Raji (cell line): Measurements from ENCODE around the gene C20orf204.

Source experiments
- POLR2A ChIP-seq: IDR thresholded peaks from 2 replicates; pipeline ENCODE4 v1.6.1; 2011; ENCODE audit warnings: low read depth, low read length, control low read depth; ENCODE audit not compliant: insufficient read depth

The C20orf204 gene

GRCh38 chr20:64056639-64056888 is 20.6 kb downstream of the C20orf204 start:
- TF ChIP-seq POLR2A = no peak

- no peak for TF ChIP-seq POLR2A
These were observed 21.1 kb downstream of the C20orf204 start for GRCh38 chr20:64056889-64057627.

- no peak; the same call in 1 of the 2 replicates for TF ChIP-seq POLR2A
These were observed 21.9 kb downstream of the C20orf204 start for GRCh38 chr20:64057628-64058498.

GRCh38 chr20:64058536-64058935 is 22.6 kb downstream of the C20orf204 start:
- TF ChIP-seq POLR2A = no peak

- TF ChIP-seq POLR2A = no peak
These were observed 26.3 kb downstream of the C20orf204 start for GRCh38 chr20:64062276-64062595.

GRCh38 chr20:64062596-64063388 is 26.8 kb downstream of the C20orf204 start, which contains the start of gene TCEA2:
TSS of gene TCEA2 (plus strand) at chr20:64063198. CDS start at chr20:64063313, 115 bp downstream.
- TF ChIP-seq POLR2A = peak; percentile 73

GRCh38 chr20:64063389-64064144 is 27.6 kb downstream of the C20orf204 start:
- no peak for TF ChIP-seq POLR2A

GRCh38 chr20:64064145-64064698 is 28.2 kb downstream of the C20orf204 start:
- 0 out of 2 replicates have a peak, but pooled peaks have one; percentile 14 for TF ChIP-seq POLR2A

GRCh38 chr20:64065062-64065973 is 29.3 kb downstream of the C20orf204 start:
- peak; percentile 11; the same call in 1 of the 2 replicates for TF ChIP-seq POLR2A

- TF ChIP-seq POLR2A = no peak
These were observed 30.0 kb downstream of the C20orf204 start for GRCh38 chr20:64065974-64066343.

- no peak for TF ChIP-seq POLR2A
These were observed 31.1 kb downstream of the C20orf204 start for GRCh38 chr20:64067005-64067632.

- TF ChIP-seq POLR2A = no peak
These were observed 31.8 kb downstream of the C20orf204 start for GRCh38 chr20:64067733-64068307.
